Colonic mucosa (tissue), 4 donors: Measurements from ENCODE around the gene DPT. TPM values are rescaled to one million over a fixed set of nuclear protein-coding genes. Genes with fewer than 3 reads are reported as not detected.

Source experiments
- DNase-seq: peaks from one replicate; pipeline ENCODE4 v3.0.0-alpha.2; 2020
- H3K27ac ChIP-seq: fragments of 200-600 bp; one replicate; pipeline ENCODE4 v1.8.0; 2021
- H3K27me3 ChIP-seq: fragments of 200-600 bp; one replicate; pipeline ENCODE4 v1.8.0; 2021
- H3K36me3 ChIP-seq: fragments of 200-600 bp; one replicate; pipeline ENCODE4 v1.8.0; 2021
- H3K4me1 ChIP-seq: fragments of 200-600 bp; one replicate; pipeline ENCODE4 v1.8.0; 2021; ENCODE audit warnings: mild to moderate bottlenecking
- H3K4me3 ChIP-seq: fragments of 200-600 bp; one replicate; pipeline ENCODE4 v1.8.0; 2021
- H3K9ac ChIP-seq, 2 donors: one replicate each; pipeline ENCODE4 v1.7.0; 2013; ENCODE audit warnings: control low read depth in 2 of 2, low read depth in 2 of 2, low read length in 2 of 2
- H3K9me3 ChIP-seq: fragments of 200-600 bp; one replicate; pipeline ENCODE4 v1.8.0; 2021
- intact Hi-C: fragments of 100-400 bp; cut with DNase I; formaldehyde crosslinking; loops from one replicate; pipeline ENCODE4 v1.14.1; 2022
- total RNA-seq, 2 donors: library from RNA; stranded (reverse); fragmentation: NEBNext Ultra II Directional in 1 of 2; extraction: Animal tissue kit (Norgen Biotek cat#: 25700) in 1 of 2; gene quantifications; one replicate each; pipeline ENCODE4 v1.2.1, GENCODE V29; 2021
- TF ChIP-seq, protein P1 (sequence below): fragments of 200-600 bp; IDR thresholded peaks from one replicate; pipeline ENCODE4 v1.8.0; 2022; ENCODE audit warnings: antibody characterized with exemption, mild to moderate bottlenecking
- donor health status: healthy.
- donor health status: DM: no; HTN: no; CAD: no.
- donor health status: DM: no; HTN: no; CAD: no.

Gene DPT
- total RNA-seq, 2 donors from 2014 or later = 1.2 to 16.2 TPM

DNA sequence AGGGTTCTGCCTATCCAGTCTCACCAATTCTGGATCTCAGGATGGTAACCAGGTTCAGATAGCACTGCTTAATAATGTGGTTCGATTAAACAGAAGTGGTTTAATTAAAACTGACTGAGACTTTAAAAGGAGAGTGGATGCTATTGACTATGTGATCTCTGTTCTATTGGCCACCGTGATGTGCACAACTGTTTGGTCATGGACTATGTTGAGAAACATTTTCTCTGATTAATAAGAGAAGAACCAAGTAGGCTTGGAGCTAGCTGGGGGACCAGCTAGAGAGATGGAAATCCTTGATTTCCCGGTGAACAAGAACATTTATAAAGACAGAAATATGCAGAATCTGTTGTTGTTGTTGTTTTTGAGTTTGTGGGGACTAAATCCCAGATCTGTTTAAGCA, 36.5 kb downstream of the DPT start:
- Histone ChIP-seq H3K4me3 (no peak overlapping the region), H3K36me3 (no peaks in the 10 kb centered on the region), H3K4me1 (no peaks in the 10 kb centered on the region), H3K27me3 (no peaks in the 10 kb centered on the region), H3K9ac (no peak overlapping the region), H3K27ac (no peak overlapping the region), H3K9me3 (no peaks in the 10 kb centered on the region)
- intact Hi-C loops = no loop called here
- no peak for DNase-seq
- TF ChIP-seq, protein P1, sequence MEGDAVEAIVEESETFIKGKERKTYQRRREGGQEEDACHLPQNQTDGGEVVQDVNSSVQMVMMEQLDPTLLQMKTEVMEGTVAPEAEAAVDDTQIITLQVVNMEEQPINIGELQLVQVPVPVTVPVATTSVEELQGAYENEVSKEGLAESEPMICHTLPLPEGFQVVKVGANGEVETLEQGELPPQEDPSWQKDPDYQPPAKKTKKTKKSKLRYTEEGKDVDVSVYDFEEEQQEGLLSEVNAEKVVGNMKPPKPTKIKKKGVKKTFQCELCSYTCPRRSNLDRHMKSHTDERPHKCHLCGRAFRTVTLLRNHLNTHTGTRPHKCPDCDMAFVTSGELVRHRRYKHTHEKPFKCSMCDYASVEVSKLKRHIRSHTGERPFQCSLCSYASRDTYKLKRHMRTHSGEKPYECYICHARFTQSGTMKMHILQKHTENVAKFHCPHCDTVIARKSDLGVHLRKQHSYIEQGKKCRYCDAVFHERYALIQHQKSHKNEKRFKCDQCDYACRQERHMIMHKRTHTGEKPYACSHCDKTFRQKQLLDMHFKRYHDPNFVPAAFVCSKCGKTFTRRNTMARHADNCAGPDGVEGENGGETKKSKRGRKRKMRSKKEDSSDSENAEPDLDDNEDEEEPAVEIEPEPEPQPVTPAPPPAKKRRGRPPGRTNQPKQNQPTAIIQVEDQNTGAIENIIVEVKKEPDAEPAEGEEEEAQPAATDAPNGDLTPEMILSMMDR = no peak

DNA sequence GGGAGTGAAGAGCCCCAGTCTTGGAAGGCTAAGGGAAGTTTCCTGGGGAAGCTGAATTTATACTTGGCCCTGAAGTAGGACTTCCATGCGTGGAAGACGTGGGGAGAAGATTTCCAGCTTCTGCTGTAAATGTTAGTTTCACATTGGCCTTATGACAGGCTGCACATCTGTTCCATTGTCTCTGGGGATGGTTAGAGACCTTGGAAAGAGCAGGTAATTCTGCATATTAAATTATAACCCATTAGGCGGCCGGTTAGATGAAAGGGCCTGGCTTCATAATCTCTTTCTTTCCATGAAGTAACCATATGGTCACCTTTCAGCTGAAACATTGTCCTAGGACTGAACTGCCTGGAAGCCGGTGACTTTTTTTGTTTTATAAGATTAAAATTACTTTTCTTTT, 37.5 kb downstream of the DPT start:
- no peak for DNase-seq
- Histone ChIP-seq H3K9me3 (no peaks in the 10 kb centered on the region), H3K36me3 (no peaks in the 10 kb centered on the region), H3K4me3 (no peak overlapping the region), H3K27ac (no peak overlapping the region), H3K27me3 (no peaks in the 10 kb centered on the region), H3K9ac (no peak overlapping the region), H3K4me1 (no peaks in the 10 kb centered on the region)
- intact Hi-C loops = no loop called here
- TF ChIP-seq, protein P1 = no peak

DNA sequence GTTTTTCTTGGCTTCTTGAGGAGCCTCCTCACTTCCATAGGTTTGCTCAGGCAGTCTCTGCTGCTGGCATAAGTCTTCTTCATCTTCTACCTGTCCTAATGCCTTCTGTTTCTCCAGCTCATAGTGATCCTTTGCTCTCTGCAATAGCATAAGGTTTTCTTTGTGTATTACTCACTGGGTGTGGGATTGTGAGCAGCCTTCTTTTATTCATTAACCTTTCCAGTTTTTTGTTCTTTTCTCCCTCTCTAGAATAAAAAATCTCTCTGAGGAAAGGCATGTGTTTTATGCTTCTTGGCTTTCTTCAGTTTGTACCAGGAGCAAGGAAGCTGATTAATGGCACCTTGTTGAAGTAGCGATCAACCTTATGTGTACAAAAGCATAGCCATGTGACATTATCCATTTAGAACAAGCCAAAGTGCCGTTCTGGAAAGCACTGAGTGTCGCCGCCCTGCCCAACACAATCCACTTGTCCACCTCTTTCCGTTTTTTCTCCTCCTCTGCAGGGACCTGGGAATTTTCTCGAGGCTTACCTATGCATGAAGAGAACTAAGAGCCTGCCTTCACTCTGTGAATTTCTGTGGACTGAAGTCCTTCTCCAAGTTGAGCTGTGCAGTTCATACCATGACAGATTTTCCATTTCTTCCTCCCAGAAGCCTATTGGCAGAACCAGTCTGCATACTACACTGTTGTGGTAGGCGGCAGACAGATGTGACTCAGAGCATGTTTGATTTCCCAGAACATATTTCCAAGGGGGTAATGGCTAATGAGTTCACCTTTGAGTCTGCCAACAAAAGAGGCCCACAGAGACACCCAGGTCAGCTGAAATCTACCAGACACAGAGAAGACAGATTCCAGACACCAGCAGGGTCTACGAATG, 39.0 kb downstream of the DPT start:
- Histone ChIP-seq H3K4me1 (no peaks in the 10 kb centered on the region), H3K27me3 (no peaks in the 10 kb centered on the region), H3K9ac (no peak overlapping the region), H3K9me3 (no peaks in the 10 kb centered on the region), H3K36me3 (no peaks in the 10 kb centered on the region), H3K27ac (no peak overlapping the region), H3K4me3 (no peak overlapping the region)
- DNase-seq = no peak
- intact Hi-C loops = no loop called here
- TF ChIP-seq, protein P1 = no peak

DNA sequence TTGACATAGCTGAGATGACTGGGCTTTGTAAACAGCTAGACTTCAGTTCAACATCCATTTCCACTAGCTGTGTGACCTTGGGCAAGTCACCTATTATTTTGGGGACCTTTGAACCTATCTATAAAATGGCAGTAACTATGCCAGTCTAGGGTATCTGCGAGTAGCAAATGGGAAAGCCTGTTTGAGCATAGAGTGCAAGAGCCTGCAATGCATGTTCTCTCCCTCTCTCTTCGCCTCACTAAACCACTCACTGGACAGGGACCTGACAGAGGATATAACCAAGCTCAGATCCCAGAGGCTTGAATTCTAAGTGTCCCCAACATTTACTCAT, 39.7 kb downstream of the DPT start:
- H3K27me3 ChIP-seq = no peaks in the 10 kb centered on the region
- DNase-seq = no peak
- H3K9me3 ChIP-seq = no peaks in the 10 kb centered on the region
- no peaks in the 10 kb centered on the region for H3K36me3 ChIP-seq
- no peaks in the 10 kb centered on the region for H3K4me1 ChIP-seq
- no peak overlapping the region for H3K27ac ChIP-seq
- TF ChIP-seq, protein P1 = no peak
- no peak overlapping the region for H3K4me3 ChIP-seq
- no peak overlapping the region for H3K9ac ChIP-seq
- intact Hi-C loops = no loop called here

DNA sequence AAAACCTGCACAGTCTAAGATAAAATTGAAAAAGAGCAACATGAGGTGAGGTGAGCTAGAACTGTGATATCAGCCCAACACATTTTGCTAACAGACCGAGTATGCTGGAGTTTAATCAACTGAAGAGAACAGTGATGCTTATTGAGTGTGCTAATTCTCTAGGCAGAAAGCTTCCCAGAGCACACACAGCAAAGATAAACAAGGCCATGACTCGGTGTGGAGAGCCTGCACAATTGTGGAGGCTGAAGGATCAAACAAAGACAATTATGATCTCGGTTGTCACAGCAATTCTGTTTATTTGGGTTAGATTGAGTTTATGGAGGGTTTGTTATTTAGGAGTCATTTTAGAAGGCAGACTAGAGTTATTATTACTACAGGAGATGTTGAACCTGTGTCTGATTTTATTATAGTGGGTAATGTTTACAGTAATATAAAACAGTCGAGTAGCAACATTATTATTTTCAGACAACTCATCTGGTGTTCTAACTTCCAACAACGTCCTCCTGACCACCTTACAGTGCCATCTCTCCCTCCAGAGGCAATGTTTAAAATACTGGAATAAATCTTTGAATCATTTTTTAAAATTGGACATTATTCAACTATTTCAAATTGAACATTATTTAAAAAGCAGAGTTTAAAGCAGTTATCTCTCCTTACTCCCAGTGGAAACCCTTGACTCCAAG, 40.2 kb downstream of the DPT start:
- no peak for DNase-seq
- H3K9me3 ChIP-seq = no peaks in the 10 kb centered on the region
- H3K4me1 ChIP-seq = no peaks in the 10 kb centered on the region
- H3K27ac ChIP-seq = no peak overlapping the region
- H3K9ac ChIP-seq = no peak overlapping the region
- TF ChIP-seq, protein P1 = no peak
- intact Hi-C loops = no loop called here
- no peaks in the 10 kb centered on the region for H3K36me3 ChIP-seq
- no peaks in the 10 kb centered on the region for H3K27me3 ChIP-seq
- no peak overlapping the region for H3K4me3 ChIP-seq
